Subcutaneous adipose tissue (tissue), 4 donors: ENCODE data around the gene KDELR3. TPM values are rescaled to one million over a fixed set of nuclear protein-coding genes. Genes with fewer than 3 reads are reported as not detected.

ENCODE experiments used
- CTCF ChIP-seq: fragments of 450-650 bp; IDR thresholded peaks from one replicate; pipeline ENCODE4 v1.5.1; 2016; ENCODE audit warnings: low read depth, mild to moderate bottlenecking, control low read depth, antibody characterized with exemption, moderate library complexity
- total RNA-seq, 4 donors: library from RNA; depleted of rRNA; stranded (reverse); fragments of >200 nt; gene quantifications; one replicate each; pipeline ENCODE4 v1.1.0, GENCODE V29; 2016

The KDELR3 gene
- total RNA-seq, 4 donors from 2014 or later = 12.8 to 32.0 (median 20.1) TPM

GRCh38 chr22:38431266-38432010, 36.5 kb upstream of the KDELR3 start:
- TF ChIP-seq CTCF = no peak

- no peak for TF ChIP-seq CTCF
These were observed 35.6 kb upstream of the KDELR3 start for GRCh38 chr22:38432264-38432663.

- TF ChIP-seq CTCF = no peak
These were observed 34.0 kb upstream of the KDELR3 start for GRCh38 chr22:38433871-38434270.

- no peak for TF ChIP-seq CTCF
These were observed 32.9 kb upstream of the KDELR3 start for GRCh38 chr22:38435010-38435409.

- no peak for TF ChIP-seq CTCF
These were observed 31.9 kb upstream of the KDELR3 start for GRCh38 chr22:38435965-38436364.

- no peak for TF ChIP-seq CTCF
These were observed 31.1 kb upstream of the KDELR3 start for GRCh38 chr22:38436629-38437395.

GRCh38 chr22:38437416-38437815, 30.5 kb upstream of the KDELR3 start:
- TF ChIP-seq CTCF = no peak
